Liver (tissue), 9 donors: Measurements from ENCODE around the gene PAPOLG. TPM values are rescaled to one million over a fixed set of nuclear protein-coding genes. Genes with fewer than 3 reads are reported as not detected.

Experiments used
- DNase-seq: peaks from one replicate; pipeline ENCODE4 v3.0.0-alpha.2; 2017; ENCODE audit warnings: low spot score
- H3K27ac ChIP-seq, 2 donors: one replicate each; pipeline ENCODE4 v1.7.0; 2013; ENCODE audit warnings: inconsistent platforms in 2 of 2, low read length in 2 of 2, control low read depth in 1 of 2, low read depth in 1 of 2, mild to moderate bottlenecking in 1 of 2
- H3K27me3 ChIP-seq, 4 donors: one replicate each; pipeline versions ENCODE4 v1.6.1 to v1.7.0; 2013; ENCODE audit warnings: low read length in 3 of 4, inconsistent platforms in 1 of 4, mild to moderate bottlenecking in 1 of 4, moderate library complexity in 1 of 4; ENCODE audit not compliant: control insufficient read depth in 4 of 4, insufficient read depth in 4 of 4
- H3K36me3 ChIP-seq, 4 donors: one replicate each; pipeline versions ENCODE4 v1.6.1 to v1.7.0; 2013; ENCODE audit warnings: low read length in 3 of 4, mild to moderate bottlenecking in 3 of 4, low read depth in 1 of 4, moderate library complexity in 1 of 4; ENCODE audit not compliant: control insufficient read depth in 4 of 4, insufficient read depth in 3 of 4
- H3K4me1 ChIP-seq, 4 donors: one replicate each; pipeline versions ENCODE4 v1.6.1 to v1.7.0; 2013; ENCODE audit warnings: low read length in 3 of 4, mild to moderate bottlenecking in 3 of 4, moderate library complexity in 1 of 4; ENCODE audit not compliant: control insufficient read depth in 4 of 4, insufficient read depth in 4 of 4
- H3K4me3 ChIP-seq, 3 donors: one replicate each; pipeline versions ENCODE4 v1.6.1 to v1.7.0; 2013; ENCODE audit warnings: low read length in 3 of 3, control low read depth in 1 of 3, low read depth in 1 of 3, mild to moderate bottlenecking in 1 of 3
- H3K9ac ChIP-seq, 2 donors: one replicate each; pipeline ENCODE4 v1.7.0; 2013; ENCODE audit warnings: low read length in 2 of 2, mild to moderate bottlenecking in 2 of 2, moderate library complexity in 2 of 2, control low read depth in 1 of 2, low read depth in 1 of 2
- H3K9me3 ChIP-seq, 4 donors: one replicate each; pipeline versions ENCODE4 v1.6.1 to v1.7.0; 2013; ENCODE audit warnings: low read length in 3 of 4; ENCODE audit not compliant: control insufficient read depth in 4 of 4
- EGR1 ChIP-seq, 2 donors: IDR thresholded peaks; 2 replicates each; pipeline ENCODE4 v1.6.1; 2016 to 2018; ENCODE audit warnings: antibody characterized with exemption in 2 of 2, low read depth in 2 of 2
- FOXA2 ChIP-seq: IDR thresholded peaks from 2 replicates; pipeline ENCODE4 v1.6.1; 2016; ENCODE audit warnings: antibody characterized with exemption
- GABPA ChIP-seq, 2 donors: IDR thresholded peaks in 1 of 2; conservative IDR thresholded peaks in 1 of 2; 2 replicates each; pipeline ENCODE4 v1.6.1; 2016; ENCODE audit warnings: antibody characterized with exemption in 2 of 2, mild to moderate bottlenecking in 1 of 2, moderate library complexity in 1 of 2
- HNF4A ChIP-seq, 2 donors: conservative IDR thresholded peaks; 2 replicates each; pipeline ENCODE4 v1.6.1; 2016; ENCODE audit warnings: antibody characterized with exemption in 2 of 2, mild to moderate bottlenecking in 2 of 2
- JUND ChIP-seq, 2 donors: IDR thresholded peaks; 2 replicates each; pipeline ENCODE4 v1.6.1; 2016; ENCODE audit warnings: antibody characterized with exemption in 2 of 2
- MAX ChIP-seq: IDR thresholded peaks from 2 replicates; pipeline ENCODE4 v1.6.1; 2016; ENCODE audit warnings: antibody characterized with exemption
- NR2F2 ChIP-seq: IDR thresholded peaks from 2 replicates; pipeline ENCODE4 v1.6.1; 2016; ENCODE audit warnings: antibody characterized with exemption
- RAD21 ChIP-seq, 2 donors: IDR thresholded peaks; 2 replicates each; pipeline ENCODE4 v1.6.1; 2016; ENCODE audit warnings: antibody characterized with exemption in 2 of 2, mild to moderate bottlenecking in 2 of 2
- REST ChIP-seq: IDR thresholded peaks from 2 replicates; pipeline ENCODE4 v1.6.1; 2016; ENCODE audit warnings: antibody characterized with exemption, mild to moderate bottlenecking
- RXRA ChIP-seq, 2 donors: IDR thresholded peaks; 2 replicates each; pipeline ENCODE4 v1.6.1; 2017 to 2018; ENCODE audit warnings: antibody characterized with exemption in 2 of 2, mild to moderate bottlenecking in 1 of 2
- SP1 ChIP-seq: IDR thresholded peaks from 2 replicates; pipeline ENCODE4 v1.6.1; 2018; ENCODE audit warnings: antibody characterized with exemption, mild to moderate bottlenecking
- TAF1 ChIP-seq: conservative IDR thresholded peaks from 2 replicates; pipeline ENCODE4 v1.6.1; 2016; ENCODE audit warnings: antibody characterized with exemption, mild to moderate bottlenecking
- YY1 ChIP-seq: IDR thresholded peaks from 2 replicates; pipeline ENCODE4 v1.6.1; 2016; ENCODE audit warnings: antibody characterized with exemption, mild to moderate bottlenecking
- WGBS: extraction: QIAGEN DNeasy Blood & Tissue Kit; methylation state at CpG from one replicate; pipeline ENCODE4 v1.1.7; 2013; 5-methylcytosine and 5-hydroxymethylcytosine counted together
- polyA plus RNA-seq, 2 donors: library from polyadenylated mRNA; stranded (reverse) in 1 of 2; unstranded in 1 of 2; fragments of 200-250 nt in 1 of 2; fragments of >200 nt in 1 of 2; fragmentation: Nextera tagmentation in 1 of 2; extraction: Ambion mirVana in 1 of 2; gene quantifications; one replicate each; pipeline versions ENCODE4 v1.2.1 to v1.2.3, GENCODE V29; 2013 to 2015
- total RNA-seq, 2 donors: library from RNA; depleted of rRNA; stranded (reverse); fragments of >200 nt; gene quantifications; one replicate each; pipeline ENCODE4 v1.2.3, GENCODE V29; 2014
- TF ChIP-seq, protein P1 (sequence below): IDR thresholded peaks from 2 replicates; pipeline ENCODE4 v1.6.1; 2016; ENCODE audit warnings: antibody characterized with exemption
- TF ChIP-seq, protein P2 (sequence below): fragments of 150-350 bp; IDR thresholded peaks from 2 replicates; pipeline ENCODE4 v1.5.1; 2017; ENCODE audit warnings: improper control_type of control experiment, low read depth, low read length; ENCODE audit not compliant: missing input control
- TF ChIP-seq, protein P3 (sequence below): IDR thresholded peaks from 2 replicates; pipeline ENCODE4 v1.6.1; 2016; ENCODE audit warnings: antibody characterized with exemption
- donor health status: healthy.
- donor health status: healthy.
- donor health status: healthy.
- donor health status: healthy.
- donor health status: healthy.

The PAPOLG gene
- total and polyA plus RNA-seq, 4 donors = 1.8 to 7.7 (median 3.6) TPM

DNA sequence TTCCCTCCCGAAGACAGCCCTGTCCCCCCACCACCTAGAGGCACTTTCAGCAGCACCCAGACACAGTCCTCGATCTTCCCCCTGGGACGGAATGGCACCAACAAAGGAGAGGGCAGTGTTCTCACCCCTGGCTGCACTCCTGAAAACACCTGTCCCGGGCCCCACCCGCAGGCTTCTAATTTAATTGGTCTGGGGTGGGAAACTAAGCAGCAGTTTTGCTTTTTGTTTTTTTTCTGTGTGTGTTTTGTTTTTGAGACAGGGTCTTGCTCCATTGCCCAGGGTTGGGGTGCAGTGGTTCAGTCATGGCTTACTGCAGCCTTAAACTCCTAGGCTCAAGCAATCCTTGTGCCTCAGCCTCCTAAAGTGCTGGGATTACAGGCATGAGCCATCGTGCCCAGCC, 86.9 kb downstream of the PAPOLG start:
- no peak for TF ChIP-seq RXRA (IDR thresholded peaks at IDR 0.05)
- TF ChIP-seq GABPA (IDR thresholded peaks at IDR 0.05 in 1 of 2, conservative IDR thresholded peaks at IDR 0.05 in 1 of 2) = no peak
- TF ChIP-seq, protein P1, sequence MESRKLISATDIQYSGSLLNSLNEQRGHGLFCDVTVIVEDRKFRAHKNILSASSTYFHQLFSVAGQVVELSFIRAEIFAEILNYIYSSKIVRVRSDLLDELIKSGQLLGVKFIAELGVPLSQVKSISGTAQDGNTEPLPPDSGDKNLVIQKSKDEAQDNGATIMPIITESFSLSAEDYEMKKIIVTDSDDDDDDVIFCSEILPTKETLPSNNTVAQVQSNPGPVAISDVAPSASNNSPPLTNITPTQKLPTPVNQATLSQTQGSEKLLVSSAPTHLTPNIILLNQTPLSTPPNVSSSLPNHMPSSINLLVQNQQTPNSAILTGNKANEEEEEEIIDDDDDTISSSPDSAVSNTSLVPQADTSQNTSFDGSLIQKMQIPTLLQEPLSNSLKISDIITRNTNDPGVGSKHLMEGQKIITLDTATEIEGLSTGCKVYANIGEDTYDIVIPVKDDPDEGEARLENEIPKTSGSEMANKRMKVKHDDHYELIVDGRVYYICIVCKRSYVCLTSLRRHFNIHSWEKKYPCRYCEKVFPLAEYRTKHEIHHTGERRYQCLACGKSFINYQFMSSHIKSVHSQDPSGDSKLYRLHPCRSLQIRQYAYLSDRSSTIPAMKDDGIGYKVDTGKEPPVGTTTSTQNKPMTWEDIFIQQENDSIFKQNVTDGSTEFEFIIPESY = no peak
- H3K4me1 ChIP-seq = no peaks in the 10 kb centered on the region
- H3K9me3 ChIP-seq = no peaks in the 10 kb centered on the region
- no peaks in the 10 kb centered on the region for H3K27me3 ChIP-seq
- H3K9ac ChIP-seq = no peak overlapping the region
- DNase-seq = no peak
- no peaks in the 10 kb centered on the region for H3K36me3 ChIP-seq
- 89% methylated on average over 6 of the region's 6 CpGs for WGBS
- no peak overlapping the region for H3K4me3 ChIP-seq
- H3K27ac ChIP-seq = no peak overlapping the region

GRCh38 chr2:60844105-60844504, 88.0 kb downstream of the PAPOLG start:
- Histone ChIP-seq H3K27me3 (no peaks in the 10 kb centered on the region), H3K27ac (no peak overlapping the region), H3K4me1 (no peaks in the 10 kb centered on the region), H3K9me3 (no peaks in the 10 kb centered on the region), H3K36me3 (no peaks in the 10 kb centered on the region), H3K4me3 (no peak overlapping the region), H3K9ac (no peak overlapping the region)
- WGBS = 92% methylated on average over 2 of the region's 2 CpGs
- TF ChIP-seq RXRA (IDR thresholded peaks at IDR 0.05) = no peak
- TF ChIP-seq NR2F2 = no peak
- TF ChIP-seq, protein P2, sequence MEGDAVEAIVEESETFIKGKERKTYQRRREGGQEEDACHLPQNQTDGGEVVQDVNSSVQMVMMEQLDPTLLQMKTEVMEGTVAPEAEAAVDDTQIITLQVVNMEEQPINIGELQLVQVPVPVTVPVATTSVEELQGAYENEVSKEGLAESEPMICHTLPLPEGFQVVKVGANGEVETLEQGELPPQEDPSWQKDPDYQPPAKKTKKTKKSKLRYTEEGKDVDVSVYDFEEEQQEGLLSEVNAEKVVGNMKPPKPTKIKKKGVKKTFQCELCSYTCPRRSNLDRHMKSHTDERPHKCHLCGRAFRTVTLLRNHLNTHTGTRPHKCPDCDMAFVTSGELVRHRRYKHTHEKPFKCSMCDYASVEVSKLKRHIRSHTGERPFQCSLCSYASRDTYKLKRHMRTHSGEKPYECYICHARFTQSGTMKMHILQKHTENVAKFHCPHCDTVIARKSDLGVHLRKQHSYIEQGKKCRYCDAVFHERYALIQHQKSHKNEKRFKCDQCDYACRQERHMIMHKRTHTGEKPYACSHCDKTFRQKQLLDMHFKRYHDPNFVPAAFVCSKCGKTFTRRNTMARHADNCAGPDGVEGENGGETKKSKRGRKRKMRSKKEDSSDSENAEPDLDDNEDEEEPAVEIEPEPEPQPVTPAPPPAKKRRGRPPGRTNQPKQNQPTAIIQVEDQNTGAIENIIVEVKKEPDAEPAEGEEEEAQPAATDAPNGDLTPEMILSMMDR = no peak
- no peak for TF ChIP-seq RAD21 (IDR thresholded peaks at IDR 0.05)
- no peak for TF ChIP-seq EGR1 (IDR thresholded peaks at IDR 0.05; ENCODE audit: low read depth in 2 of 2)
- no peak for TF ChIP-seq HNF4A (conservative IDR thresholded peaks at IDR 0.05)
- no peak for TF ChIP-seq YY1
- TF ChIP-seq, protein P3, sequence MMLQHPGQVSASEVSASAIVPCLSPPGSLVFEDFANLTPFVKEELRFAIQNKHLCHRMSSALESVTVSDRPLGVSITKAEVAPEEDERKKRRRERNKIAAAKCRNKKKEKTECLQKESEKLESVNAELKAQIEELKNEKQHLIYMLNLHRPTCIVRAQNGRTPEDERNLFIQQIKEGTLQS = no peak
- TF ChIP-seq, protein P1 = no peak
- no peak for TF ChIP-seq MAX
- no peak for TF ChIP-seq TAF1
- no peak for TF ChIP-seq GABPA (IDR thresholded peaks at IDR 0.05 in 1 of 2, conservative IDR thresholded peaks at IDR 0.05 in 1 of 2)
- no peak for TF ChIP-seq REST
- no peak for TF ChIP-seq JUND (IDR thresholded peaks at IDR 0.05)
- no peak for TF ChIP-seq SP1
- no peak for TF ChIP-seq FOXA2
- DNase-seq = no peak
